OCI-LY7 (cell line): ENCODE data around the gene ZNF772.

Experiments
- EZH2phosphoT487 ChIP-seq: fragments of 200-600 bp; sonication (generic); IDR thresholded peaks from 2 replicates; pipeline ENCODE4 v1.6.1; 2018; ENCODE audit warnings: low read depth, borderline replicate concordance, mild to moderate bottlenecking, mixed run types, antibody characterized with exemption, low read length, moderate library complexity, mixed read lengths
- TF ChIP-seq, protein P1 (sequence below): fragments of 200-600 bp; sonication (generic); conservative IDR thresholded peaks from 2 replicates; pipeline ENCODE4 v1.5.1; 2014; ENCODE audit warnings: mild to moderate bottlenecking, antibody characterized with exemption, low read length, moderate library complexity, mixed read lengths

DNA sequence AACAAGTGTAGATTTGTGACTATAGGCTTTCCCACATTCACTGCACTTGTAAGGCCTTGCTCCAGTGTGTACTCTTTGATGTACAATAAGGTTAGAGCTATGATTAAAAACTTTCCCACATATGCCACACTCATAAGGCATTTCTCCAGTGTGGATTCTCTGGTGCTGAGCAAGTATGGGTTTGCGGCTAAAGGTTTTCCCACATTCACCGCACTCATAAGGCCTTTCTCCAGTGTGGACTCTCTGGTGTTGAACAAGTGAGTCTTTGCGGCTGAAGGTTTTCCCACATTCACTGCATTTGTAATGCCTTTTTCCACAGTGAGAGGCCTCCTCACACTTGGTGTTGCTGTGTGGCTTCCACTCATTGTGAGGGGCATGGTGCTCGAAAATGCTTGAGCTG, 3.7 kb downstream of the ZNF772 start:
- no peak for TF ChIP-seq EZH2phosphoT487
- TF ChIP-seq, protein P1, sequence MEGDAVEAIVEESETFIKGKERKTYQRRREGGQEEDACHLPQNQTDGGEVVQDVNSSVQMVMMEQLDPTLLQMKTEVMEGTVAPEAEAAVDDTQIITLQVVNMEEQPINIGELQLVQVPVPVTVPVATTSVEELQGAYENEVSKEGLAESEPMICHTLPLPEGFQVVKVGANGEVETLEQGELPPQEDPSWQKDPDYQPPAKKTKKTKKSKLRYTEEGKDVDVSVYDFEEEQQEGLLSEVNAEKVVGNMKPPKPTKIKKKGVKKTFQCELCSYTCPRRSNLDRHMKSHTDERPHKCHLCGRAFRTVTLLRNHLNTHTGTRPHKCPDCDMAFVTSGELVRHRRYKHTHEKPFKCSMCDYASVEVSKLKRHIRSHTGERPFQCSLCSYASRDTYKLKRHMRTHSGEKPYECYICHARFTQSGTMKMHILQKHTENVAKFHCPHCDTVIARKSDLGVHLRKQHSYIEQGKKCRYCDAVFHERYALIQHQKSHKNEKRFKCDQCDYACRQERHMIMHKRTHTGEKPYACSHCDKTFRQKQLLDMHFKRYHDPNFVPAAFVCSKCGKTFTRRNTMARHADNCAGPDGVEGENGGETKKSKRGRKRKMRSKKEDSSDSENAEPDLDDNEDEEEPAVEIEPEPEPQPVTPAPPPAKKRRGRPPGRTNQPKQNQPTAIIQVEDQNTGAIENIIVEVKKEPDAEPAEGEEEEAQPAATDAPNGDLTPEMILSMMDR = no peak
